GM12878 (cell line): ENCODE data around the gene ABL1. TPM values are rescaled to one million over a fixed set of nuclear protein-coding genes. Genes with fewer than 3 reads are reported as not detected.

Experiments used
- ATAC-seq: fragments of 200-7000 bp; cut with Tn5 transposase; 3 replicates; pipeline ENCODE4 v1.9.1; 2020; ENCODE audit warnings: mild to moderate bottlenecking, moderate library complexity
- BruUV-seq: library from RNA; stranded (reverse); fragments of 400-500 nt; replicated peaks from 2 replicates; lab custom pipeline; 2021; lab: Mats Ljungman, UMichigan
- CTCF ChIA-PET: fragments of 300-600 bp; sonication (Branson Sonifier 250); formaldehyde crosslinking; extraction: SDS; loops from one replicate; lab custom pipeline; 2021; ENCODE audit warnings: inconsistent platforms; lab: Yijun Ruan, JAX
- POLR2A ChIA-PET: fragments of 350-600 bp; formaldehyde crosslinking; extraction: SDS; loops from one replicate; lab custom pipeline; 2021; ENCODE audit warnings: inconsistent platforms; lab: Charles Lee
- RAD21 ChIA-PET: fragments of 300-600 bp; sonication (Branson Sonifier 250); formaldehyde crosslinking; loops from one replicate; lab custom pipeline; 2023; ENCODE audit warnings: antibody characterized with exemption; ENCODE audit not compliant: unreplicated experiment; lab: Charles Lee
- SMC1A ChIA-PET: fragments of 300-600 bp; sonication (Branson Sonifier 250); formaldehyde crosslinking; loops from one replicate; lab custom pipeline; 2023; ENCODE audit not compliant: unreplicated experiment, uncharacterized antibody; lab: Charles Lee
- DNase-seq: peaks from one replicate; pipeline ENCODE4 v3.0.0-alpha.2; 2011; ENCODE audit warnings: low read depth, low spot score
- FAIRE-seq: peaks from 3 replicates; lab custom pipeline; 2011; peaks lifted over from hg19 to GRCh38; lab: Jason Lieb, UNC
- H2AFZ ChIP-seq: 2 replicates; pipeline ENCODE4 v1.6.0; 2011; ENCODE audit warnings: low read depth, low read length, control low read depth; ENCODE audit not compliant: control insufficient read depth
- H3K27ac ChIP-seq: 2 replicates; pipeline ENCODE4 v1.5.1; 2011; ENCODE audit warnings: control low read depth; ENCODE audit not compliant: control insufficient read depth, insufficient read depth
- H3K27me3 ChIP-seq, 2 experiments: replicated peaks in 1 of 2; 2 replicates each; pipeline versions ENCODE4 v1.6.0 to v1.6.1; 2011; ENCODE audit warnings: low read length in 1 of 2; ENCODE audit not compliant: control insufficient read depth in 2 of 2, insufficient read depth in 2 of 2
- H3K36me3 ChIP-seq, 2 experiments: 2 replicates each; pipeline ENCODE4 v1.5.1; 2011; ENCODE audit warnings: low read length in 1 of 2; ENCODE audit not compliant: control insufficient read depth in 2 of 2, insufficient read depth in 2 of 2
- H3K4me1 ChIP-seq: 2 replicates; pipeline ENCODE4 v1.6.1; 2011; ENCODE audit warnings: mild to moderate bottlenecking, low read length, moderate library complexity, mixed read lengths; ENCODE audit not compliant: control insufficient read depth, insufficient read depth
- H3K4me2 ChIP-seq: 2 replicates; pipeline ENCODE4 v1.6.0; 2011; ENCODE audit warnings: control low read depth; ENCODE audit not compliant: control insufficient read depth, insufficient read depth
- H3K4me3 ChIP-seq: fragments of 200-600 bp; sonication (generic); 2 replicates; pipeline ENCODE4 v1.5.1; 2016
- H3K79me2 ChIP-seq: 2 replicates; pipeline ENCODE4 v1.6.0; 2011; ENCODE audit warnings: low read length; ENCODE audit not compliant: control insufficient read depth, insufficient read depth
- H3K9ac ChIP-seq: 2 replicates; pipeline ENCODE4 v1.8.0; 2011; ENCODE audit warnings: low read length, control low read depth, mixed read lengths; ENCODE audit not compliant: control insufficient read depth, insufficient read depth
- H3K9me3 ChIP-seq: replicated peaks from 3 replicates; pipeline ENCODE4 v1.5.1; 2011; ENCODE audit warnings: mild to moderate bottlenecking, low read length; ENCODE audit not compliant: control insufficient read depth, insufficient read depth
- H4K20me1 ChIP-seq: 2 replicates; pipeline ENCODE4 v1.6.0; 2011; ENCODE audit not compliant: control insufficient read depth, insufficient read depth
- BRCA1 ChIP-seq: IDR thresholded peaks from 2 replicates; pipeline ENCODE4 v1.6.1; 2011; ENCODE audit warnings: low read depth, low read length, improper control_type of control experiment
- CBX5 ChIP-seq: sonication (generic); IDR thresholded peaks from 2 replicates; pipeline ENCODE4 v1.6.1; 2016; ENCODE audit warnings: low read depth, moderate library complexity, mild to moderate bottlenecking, inconsistent platforms
- CEBPB ChIP-seq, 2 experiments: fragments of 150-350 bp in 1 of 2; IDR thresholded peaks; 2 replicates each; pipeline ENCODE4 v1.6.1; 2012 to 2014; ENCODE audit warnings: low read depth in 2 of 2, low read length in 2 of 2, borderline replicate concordance in 1 of 2, inconsistent platforms in 1 of 2
- ETV6 ChIP-seq, 2 experiments: fragments of 450-650 bp in 1 of 2; IDR thresholded peaks in 1 of 2; conservative IDR thresholded peaks in 1 of 2; 2 replicates each; pipeline ENCODE4 v1.6.1; 2014; ENCODE audit warnings: antibody characterized with exemption in 1 of 2, borderline replicate concordance in 1 of 2, low read depth in 1 of 2, mild to moderate bottlenecking in 1 of 2, moderate library complexity in 1 of 2
- IKZF1 ChIP-seq: fragments of 450-650 bp; conservative IDR thresholded peaks from 2 replicates; pipeline ENCODE4 v1.6.1; 2017; ENCODE audit warnings: antibody characterized with exemption, mild to moderate bottlenecking
- KDM1A ChIP-seq: fragments of 200-600 bp; sonication (generic); IDR thresholded peaks from 2 replicates; pipeline ENCODE4 v1.6.1; 2016; ENCODE audit warnings: borderline replicate concordance
- MEF2A ChIP-seq: IDR thresholded peaks from 2 replicates; pipeline ENCODE4 v1.6.1; 2011; ENCODE audit warnings: low read depth, mild to moderate bottlenecking, low read length, moderate library complexity; ENCODE audit not compliant: insufficient read depth
- POU2F2 ChIP-seq: IDR thresholded peaks from 3 replicates; pipeline ENCODE4 v1.6.1; 2011; ENCODE audit warnings: low read depth, mild to moderate bottlenecking, low read length, borderline replicate concordance
- SREBF1 ChIP-seq: IDR thresholded peaks from 2 replicates; pipeline ENCODE4 v1.6.1; 2012; ENCODE audit warnings: mild to moderate bottlenecking, low read length
- USF2 ChIP-seq: IDR thresholded peaks from 2 replicates; pipeline ENCODE4 v1.6.1; 2011; ENCODE audit warnings: low read depth, low read length, improper control_type of control experiment, borderline replicate concordance
- ZBTB33 ChIP-seq: fragments of 450-650 bp; IDR thresholded peaks from 2 replicates; pipeline ENCODE4 v1.6.1; 2017; ENCODE audit warnings: mild to moderate bottlenecking
- ZBTB4 ChIP-seq: fragments of 450-650 bp; formaldehyde crosslinking; IDR thresholded peaks from 2 replicates; pipeline ENCODE4 v1.4.0; 2022; ENCODE audit warnings: mild to moderate bottlenecking, moderate library complexity
- ZNF592 ChIP-seq: fragments of 450-650 bp; IDR thresholded peaks from 2 replicates; pipeline ENCODE4 v1.6.1; 2017; ENCODE audit warnings: mild to moderate bottlenecking, moderate library complexity
- WGBS: methylation state at CpG from one replicate; pipeline ENCODE4 v1.1.6; 2016; ENCODE audit warnings: low lambda C conversion rate; ENCODE audit not compliant: insufficient replicate concordance, insufficient coverage; ENCODE audit errors: missing lambda C conversion rate; 5-methylcytosine and 5-hydroxymethylcytosine counted together
- in situ Hi-C: fragments of 300-500 bp; cut with MboI; formaldehyde crosslinking; loops from 9 replicates; pipeline ENCODE4 v1.14.3; 2018; ENCODE audit warnings: mixed read lengths
- intact Hi-C: fragments of 100-400 bp; cut with micrococcal nuclease; formaldehyde crosslinking; loops from one replicate; pipeline ENCODE4 v1.14.2; 2022; ENCODE audit not compliant: unreplicated experiment
- polyA plus RNA-seq, 11 experiments: library from polyadenylated mRNA; depleted of rRNA in 4 of 11; unstranded in 6 of 11; stranded (reverse) in 5 of 11; fragments of >200 nt; fragmentation: Nextera tagmentation in 4 of 11; fragmentation: Illumina TruSeq in 1 of 11; extraction: Ambion mirVana in 4 of 11; extraction: Trizol in 1 of 11; gene quantifications; 1 replicate in 1 of 11; 2 replicates in 10 of 11; pipeline versions ENCODE4 v1.2.1 to v1.2.3, GENCODE V29; 2011 to 2016; ENCODE audit warnings: inconsistent platforms in 2 of 11, missing spikeins in 2 of 11, low read depth in 1 of 11
- total RNA-seq, 4 experiments: library from RNA; depleted of rRNA in 3 of 4; stranded (reverse); fragments of >200 nt in 3 of 4; fragmentation: Illumina TruSeq in 1 of 4; extraction: Trizol in 1 of 4; gene quantifications; 2 replicates each; pipeline versions ENCODE4 v1.2.1 to v1.2.3, GENCODE V29; 2013 to 2021

Gene ABL1
- total and polyA plus RNA-seq, 10 of the 15 experiments (the other 5 are each of a cell fraction or from before 2014, with no cell fraction given) = 0.79 to 51.5 (median 16.3) TPM

GRCh38 chr9:130888146-130888885 lies 53.3 kb downstream of the ABL1 start:
- no peak overlapping the region for H3K4me3 ChIP-seq
- no peak overlapping the region for H3K9ac ChIP-seq
- H3K4me1 ChIP-seq = no peaks in the 10 kb centered on the region
- H3K9me3 ChIP-seq = no peaks in the 10 kb centered on the region
- peaks cover 6 to 26% of the 10 kb centered on the region in 2 experiments for H3K36me3 ChIP-seq
- RAD21 ChIA-PET = no interaction called here
- H3K79me2 ChIP-seq = no peaks in the 10 kb centered on the region
- SMC1A ChIA-PET = no interaction called here
- 96% methylated on average over 22 of the region's 22 CpGs for WGBS
- no peak overlapping the region for H3K27ac ChIP-seq
- no TSS peak for BruUV-seq
- FAIRE-seq = no peak
- POLR2A ChIA-PET = no interaction called here
- no peak overlapping the region for H3K4me2 ChIP-seq
- in situ Hi-C loops (no loop called here), intact Hi-C loops (no loop called here)
- no peak for ATAC-seq
- H2AFZ ChIP-seq = no peak overlapping the region
- no peak for DNase-seq
- H3K27me3 ChIP-seq = no peaks in the 10 kb centered on the region
- no peaks in the 10 kb centered on the region for H4K20me1 ChIP-seq
- CTCF ChIA-PET = no interaction called here
- no peak for TF ChIP-seq ETV6 (conservative IDR thresholded peaks at IDR 0.05 in 1 of 2, IDR thresholded peaks at IDR 0.05 in 1 of 2; ENCODE audit: borderline replicate concordance in 1 of 2, low read depth in 1 of 2)
- no peak for TF ChIP-seq CBX5
- no peak for TF ChIP-seq SREBF1
- no peak for TF ChIP-seq ZBTB4 (CRISPR knock-in tag)
- no peak for TF ChIP-seq BRCA1
- no peak for TF ChIP-seq IKZF1
- no peak for TF ChIP-seq KDM1A
- TF ChIP-seq CEBPB (IDR thresholded peaks at IDR 0.05; ENCODE audit: borderline replicate concordance in 1 of 2, low read depth in 2 of 2, low read length in 2 of 2) = no peak
- no peak for TF ChIP-seq USF2
- TF ChIP-seq ZBTB33 = no peak
- no peak for TF ChIP-seq MEF2A
- TF ChIP-seq ZNF592 = no peak
- no peak for TF ChIP-seq POU2F2
